Gastroesophageal sphincter (tissue), 3 donors: ENCODE data around the gene SPRTN.

Experiments used
- CTCF ChIP-seq, 4 experiments: fragments of 200-600 bp in 2 of 4; fragments of 450-650 bp in 2 of 4; sonication (generic) in 1 of 4; IDR thresholded peaks; one replicate each; pipeline ENCODE4 v1.5.1; 2017 to 2019; ENCODE audit warnings: antibody characterized with exemption in 4 of 4, mild to moderate bottlenecking in 2 of 4, moderate library complexity in 2 of 4
- EP300 ChIP-seq: sonication (generic); formaldehyde crosslinking; IDR thresholded peaks from one replicate; pipeline ENCODE4 v1.6.1; 2017; ENCODE audit warnings: antibody characterized with exemption, mild to moderate bottlenecking
- POLR2A ChIP-seq, 2 donors: fragments of 450-650 bp; IDR thresholded peaks; one replicate each; pipeline ENCODE4 v1.6.1; 2017; ENCODE audit warnings: antibody characterized with exemption in 2 of 2, mild to moderate bottlenecking in 2 of 2, moderate library complexity in 1 of 2

GRCh38 chr1:231395076-231395997 lies 57.2 kb downstream of the SPRTN start:
- TF ChIP-seq POLR2A (IDR thresholded peaks at IDR 0.05) (no peak), CTCF (IDR thresholded peaks at IDR 0.05) (no peak), EP300 (no peak)
